Measurements from ENCODE around the gene WDR55.
"Not testable (repeated sequence)": the region's sequence is repeated elsewhere in the genome, so short reads cannot be mapped to it uniquely, and the experiment has no call there.

Gene WDR55

GRCh38 chr5:140673187-140673976 lies 8.7 kb downstream of the WDR55 start, which contains the start of gene DND1:
Gene DND1 (minus strand): TSS chr5:140673576. CDS start chr5:140673542, 34 bp downstream.
- Histone ChIP-seq H3K36me3 (ENCODE audit: insufficient read depth, low read length) (peaks cover 18% of the 10 kb centered on the region), H3K4me1 (ENCODE audit: insufficient read depth, low read length) (peaks cover 9% of the 10 kb centered on the region), H3K9ac (ENCODE audit: low read depth, low read length) (no peak within 1 kb of the TSS; the same call in 1 of the 2 replicates), H3K9me3 (ENCODE audit: control insufficient read depth, insufficient read depth, low read length) (no peaks in the 10 kb centered on the region)

GRCh38 chr5:140674211-140674610 lies 9.5 kb downstream of the WDR55 start:
- H3K36me3 ChIP-seq (ENCODE audit: insufficient read depth, low read length) = peaks cover 22% of the 10 kb centered on the region
- H3K9ac ChIP-seq (ENCODE audit: low read depth, low read length) = no peak overlapping the region

GRCh38 chr5:140674629-140675028 lies 9.9 kb downstream of the WDR55 start:
- Histone ChIP-seq H3K36me3 (ENCODE audit: insufficient read depth, low read length) (peaks cover 27% of the 10 kb centered on the region), H3K9ac (ENCODE audit: low read depth, low read length) (no peak overlapping the region), H3K4me1 (ENCODE audit: insufficient read depth, low read length) (peaks cover 9% of the 10 kb centered on the region), H3K9me3 (ENCODE audit: control insufficient read depth, insufficient read depth, low read length) (no peaks in the 10 kb centered on the region)

More at GRCh38 chr5:140674211-140674610, 9.5 kb downstream of the WDR55 start:
- Histone ChIP-seq H3K4me1 (ENCODE audit: insufficient read depth, low read length) (peaks cover 9% of the 10 kb centered on the region), H3K9me3 (ENCODE audit: control insufficient read depth, insufficient read depth, low read length) (no peaks in the 10 kb centered on the region)

- H3K9ac ChIP-seq (ENCODE audit: low read depth, low read length) = no peak overlapping the region
- H3K9me3 ChIP-seq (ENCODE audit: control insufficient read depth, insufficient read depth, low read length) = no peaks in the 10 kb centered on the region
- H3K36me3 ChIP-seq (ENCODE audit: insufficient read depth, low read length) = peaks cover 21% of the 10 kb centered on the region
- H3K4me1 ChIP-seq (ENCODE audit: insufficient read depth, low read length) = no peaks in the 10 kb centered on the region
These were observed 13.2 kb downstream of the WDR55 start for GRCh38 chr5:140677947-140678346.

- H3K36me3 ChIP-seq (ENCODE audit: insufficient read depth, low read length) = peaks cover 21% of the 10 kb centered on the region
- H3K9ac ChIP-seq (ENCODE audit: low read depth, low read length) = no peak overlapping the region
- H3K4me1 ChIP-seq (ENCODE audit: insufficient read depth, low read length) = no peaks in the 10 kb centered on the region
- H3K9me3 ChIP-seq (ENCODE audit: control insufficient read depth, insufficient read depth, low read length) = no peaks in the 10 kb centered on the region
These were observed 14.3 kb downstream of the WDR55 start for GRCh38 chr5:140678993-140679392.

- H3K36me3 ChIP-seq (ENCODE audit: insufficient read depth, low read length) = 0 out of 2 replicates have a peak, but pooled peaks cover 9% of the 10 kb centered on the region
- H3K4me1 ChIP-seq (ENCODE audit: insufficient read depth, low read length) = no peaks in the 10 kb centered on the region
- H3K9me3 ChIP-seq (ENCODE audit: control insufficient read depth, insufficient read depth, low read length) = no peaks in the 10 kb centered on the region
- peak overlapping the region; percentile 88 for H3K9ac ChIP-seq (ENCODE audit: low read depth, low read length)
These were observed 25.8 kb downstream of the WDR55 start for GRCh38 chr5:140690376-140690932.

GRCh38 chr5:140690941-140691924 lies 26.5 kb downstream of the WDR55 start, which contains the start of the genes HARS1 and HARS2:
Gene HARS1 (minus strand): TSS chr5:140691370. CDS start chr5:140691304, 66 bp downstream.
Gene HARS2 (plus strand): TSS chr5:140691455. CDS start chr5:140691649, 194 bp downstream.
- no peaks in the 10 kb centered on the region for H3K9me3 ChIP-seq (ENCODE audit: control insufficient read depth, insufficient read depth, low read length)
- H3K9ac ChIP-seq (ENCODE audit: low read depth, low read length) = peak within 1 kb of the TSS; percentile 88
- H3K4me1 ChIP-seq (ENCODE audit: insufficient read depth, low read length) = no peaks in the 10 kb centered on the region
- H3K36me3 ChIP-seq (ENCODE audit: insufficient read depth, low read length) = peaks cover 9% of the 10 kb centered on the region; the same call in 1 of the 2 replicates

GRCh38 chr5:140694276-140694675 lies 29.6 kb downstream of the WDR55 start:
- Histone ChIP-seq H3K9me3 (ENCODE audit: control insufficient read depth, insufficient read depth, low read length) (no peaks in the 10 kb centered on the region), H3K4me1 (ENCODE audit: insufficient read depth, low read length) (no peaks in the 10 kb centered on the region; the same call in 1 of the 2 replicates), H3K9ac (ENCODE audit: low read depth, low read length) (no peak overlapping the region), H3K36me3 (ENCODE audit: insufficient read depth, low read length) (peaks cover 28% of the 10 kb centered on the region)

- Histone ChIP-seq H3K9ac (ENCODE audit: low read depth, low read length) (no peak overlapping the region), H3K4me1 (ENCODE audit: insufficient read depth, low read length) (peaks cover 2% of the 10 kb centered on the region), H3K36me3 (ENCODE audit: insufficient read depth, low read length) (peaks cover 25% of the 10 kb centered on the region), H3K9me3 (ENCODE audit: control insufficient read depth, insufficient read depth, low read length) (no peaks in the 10 kb centered on the region)
These were observed 32.3 kb downstream of the WDR55 start for GRCh38 chr5:140696891-140697492.

- H3K9ac ChIP-seq (ENCODE audit: low read depth, low read length) = peak within 1 kb of the TSS; percentile 92
- H3K4me1 ChIP-seq (ENCODE audit: insufficient read depth, low read length) = peaks cover 10% of the 10 kb centered on the region
- H3K9me3 ChIP-seq (ENCODE audit: control insufficient read depth, insufficient read depth, low read length) = no peaks in the 10 kb centered on the region
- peaks cover 34% of the 10 kb centered on the region for H3K36me3 ChIP-seq (ENCODE audit: insufficient read depth, low read length)
These were observed 35.8 kb downstream of the WDR55 start, which contains the start of gene ZMAT2 for GRCh38 chr5:140700177-140701144. Gene ZMAT2 (plus strand): TSS chr5:140700447. CDS start chr5:140700461, 14 bp downstream.

GRCh38 chr5:140707812-140708211 lies 43.1 kb downstream of the WDR55 start:
- H3K4me1 ChIP-seq (ENCODE audit: insufficient read depth, low read length) = 0 out of 2 replicates have a peak, but pooled peaks cover 1% of the 10 kb centered on the region
- H3K36me3 ChIP-seq (ENCODE audit: insufficient read depth, low read length) = peaks cover 18% of the 10 kb centered on the region
- no peaks in the 10 kb centered on the region for H3K9me3 ChIP-seq (ENCODE audit: control insufficient read depth, insufficient read depth, low read length)
- H3K9ac ChIP-seq (ENCODE audit: low read depth, low read length) = no peak overlapping the region

- not testable (repeated sequence) for H3K9ac ChIP-seq (ENCODE audit: low read depth, low read length); H3K9me3 ChIP-seq (ENCODE audit: control insufficient read depth, insufficient read depth, low read length); H3K4me1 ChIP-seq (ENCODE audit: insufficient read depth, low read length)
- peaks cover 15% of the 10 kb centered on the region for H3K36me3 ChIP-seq (ENCODE audit: insufficient read depth, low read length)
These were observed 44.1 kb downstream of the WDR55 start for GRCh38 chr5:140708787-140709186.

Measured in ES-I3 (cell line).